ENCODE results near the gene HSPBP1.

- TF ChIP-seq ZFP3 (CRISPR knock-in tag; IDR thresholded peaks at IDR 0.05) (no peak), ZNF70 (CRISPR knock-in tag; IDR thresholded peaks at IDR 0.05) (no peak), ZFP30 (CRISPR knock-in tag; IDR thresholded peaks at IDR 0.05) (no peak), CREB5 (CRISPR knock-in tag; IDR thresholded peaks at IDR 0.05; ENCODE audit: low read depth) (no peak), TCF4 (CRISPR knock-in tag; IDR thresholded peaks at IDR 0.05; ENCODE audit: borderline replicate concordance) (no peak), PATZ1 (CRISPR knock-in tag; IDR thresholded peaks at IDR 0.05; ENCODE audit: borderline replicate concordance) (no peak), GLIS3 (CRISPR knock-in tag; IDR thresholded peaks at IDR 0.05) (no peak), ZNF565 (CRISPR knock-in tag; conservative IDR thresholded peaks at IDR 0.05; ENCODE audit: low read depth) (no peak), BACH2 (CRISPR knock-in tag; IDR thresholded peaks at IDR 0.05; ENCODE audit: borderline replicate concordance) (no peak), ISL1 (CRISPR knock-in tag; IDR thresholded peaks at IDR 0.05) (no peak), POU6F1 (CRISPR knock-in tag; IDR thresholded peaks at IDR 0.05; ENCODE audit: borderline replicate concordance, low read depth) (no peak), PPARA (CRISPR knock-in tag; IDR thresholded peaks at IDR 0.05; ENCODE audit: borderline replicate concordance) (no peak), CSRNP3 (CRISPR knock-in tag; IDR thresholded peaks at IDR 0.05) (no peak)
These were observed 570 bp downstream of the HSPBP1 start for GRCh38 chr19:55279340-55279739.

All from SK-N-SH treated with all-trans-retinoic acid at 6 μM for 48 hours (cell line).